ENCODE data around the gene C2orf80.

DNA sequence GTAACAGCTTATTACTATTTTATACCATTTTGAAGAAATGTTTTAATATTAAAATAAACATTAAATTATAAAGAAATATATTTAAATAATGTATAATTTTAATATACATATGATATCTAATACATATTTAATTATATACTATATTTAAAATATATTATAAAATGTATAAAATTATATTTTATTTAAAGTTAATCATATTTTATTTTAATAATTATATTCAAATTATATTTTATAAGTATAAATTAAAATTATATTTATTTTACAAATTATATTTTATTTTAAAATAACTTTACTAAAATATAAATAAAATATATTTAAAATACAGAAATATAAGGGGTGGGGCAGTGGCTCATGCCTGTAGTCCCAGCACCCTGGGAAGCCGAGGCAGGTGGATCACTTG, 67.6 kb downstream of the C2orf80 start:
- TF ChIP-seq, protein P1, sequence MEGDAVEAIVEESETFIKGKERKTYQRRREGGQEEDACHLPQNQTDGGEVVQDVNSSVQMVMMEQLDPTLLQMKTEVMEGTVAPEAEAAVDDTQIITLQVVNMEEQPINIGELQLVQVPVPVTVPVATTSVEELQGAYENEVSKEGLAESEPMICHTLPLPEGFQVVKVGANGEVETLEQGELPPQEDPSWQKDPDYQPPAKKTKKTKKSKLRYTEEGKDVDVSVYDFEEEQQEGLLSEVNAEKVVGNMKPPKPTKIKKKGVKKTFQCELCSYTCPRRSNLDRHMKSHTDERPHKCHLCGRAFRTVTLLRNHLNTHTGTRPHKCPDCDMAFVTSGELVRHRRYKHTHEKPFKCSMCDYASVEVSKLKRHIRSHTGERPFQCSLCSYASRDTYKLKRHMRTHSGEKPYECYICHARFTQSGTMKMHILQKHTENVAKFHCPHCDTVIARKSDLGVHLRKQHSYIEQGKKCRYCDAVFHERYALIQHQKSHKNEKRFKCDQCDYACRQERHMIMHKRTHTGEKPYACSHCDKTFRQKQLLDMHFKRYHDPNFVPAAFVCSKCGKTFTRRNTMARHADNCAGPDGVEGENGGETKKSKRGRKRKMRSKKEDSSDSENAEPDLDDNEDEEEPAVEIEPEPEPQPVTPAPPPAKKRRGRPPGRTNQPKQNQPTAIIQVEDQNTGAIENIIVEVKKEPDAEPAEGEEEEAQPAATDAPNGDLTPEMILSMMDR (IDR thresholded peaks at IDR 0.05) = no peak
- TF ChIP-seq POLR2A (IDR thresholded peaks at IDR 0.05) = no peak
